ENCODE results near the gene SYT3.
"Not testable (repeated sequence)": the region's sequence is repeated elsewhere in the genome, so short reads cannot be mapped to it uniquely, and the experiment has no call there.

SYT3 gene

GRCh38 chr19:50628146-50628545, 11.5 kb downstream of the SYT3 start:
- Histone ChIP-seq H3K27me3 (replicated peaks in 2 of 5; ENCODE audit: control insufficient read depth in 4 of 5, insufficient read depth in 5 of 5, low read length in 4 of 5) (peaks cover 0 to 6% (median 0%) of the 10 kb centered on the region in 5 experiments), H3K27ac (ENCODE audit: insufficient read depth in 1 of 2, low read depth in 1 of 2, low read length in 2 of 2, poor library complexity in 1 of 2, severe bottlenecking in 2 of 2) (no peak overlapping the region), H3K9me3 (ENCODE audit: control extremely low read depth in 1 of 5, control insufficient read depth in 4 of 5, insufficient read depth in 2 of 5, low read depth in 1 of 5, low read length in 4 of 5) (peaks cover 0 to 3% (median under 1%) of the 10 kb centered on the region in 5 experiments), H3K4me3 (ENCODE audit: control insufficient read depth in 1 of 7, extremely low read depth in 1 of 7, insufficient read depth in 4 of 7, low read depth in 2 of 7, low read length in 6 of 7) (no peak overlapping the region), H3K36me3 (ENCODE audit: control insufficient read depth in 4 of 4, insufficient read depth in 4 of 4, low read length in 3 of 4) (no peaks in the 10 kb centered on the region), H3K4me1 (ENCODE audit: control extremely low read depth in 1 of 4, control insufficient read depth in 4 of 4, insufficient read depth in 4 of 4, low read length in 3 of 4) (no peaks in the 10 kb centered on the region)
- POLR2A ChIA-PET = no interaction called here
- CTCF ChIA-PET = no interaction called here
- WGBS (ENCODE audit: insufficient coverage) = 100% methylated on average over 4 of the region's 5 CpGs
- DNase-seq = no peak

- POLR2A ChIA-PET = no interaction called here
- CTCF ChIA-PET = no interaction called here
- Histone ChIP-seq H3K4me3 (ENCODE audit: control insufficient read depth in 1 of 7, extremely low read depth in 1 of 7, insufficient read depth in 4 of 7, low read depth in 2 of 7, low read length in 6 of 7) (no peak overlapping the region), H3K9me3 (ENCODE audit: control extremely low read depth in 1 of 5, control insufficient read depth in 4 of 5, insufficient read depth in 2 of 5, low read depth in 1 of 5, low read length in 4 of 5) (no peaks in the 10 kb centered on the region), H3K36me3 (ENCODE audit: control insufficient read depth in 4 of 4, insufficient read depth in 4 of 4, low read length in 3 of 4) (no peaks in the 10 kb centered on the region), H3K27me3 (replicated peaks in 2 of 5; ENCODE audit: control insufficient read depth in 4 of 5, insufficient read depth in 5 of 5, low read length in 4 of 5) (peaks cover 0 to 6% (median 0%) of the 10 kb centered on the region in 5 experiments), H3K4me1 (ENCODE audit: control extremely low read depth in 1 of 4, control insufficient read depth in 4 of 4, insufficient read depth in 4 of 4, low read length in 3 of 4) (no peaks in the 10 kb centered on the region), H3K27ac (ENCODE audit: insufficient read depth in 1 of 2, low read depth in 1 of 2, low read length in 2 of 2, poor library complexity in 1 of 2, severe bottlenecking in 2 of 2) (no peak overlapping the region)
- WGBS (ENCODE audit: insufficient coverage) = 89% methylated on average over 4 of the region's 4 CpGs
- no peak for DNase-seq
Measured at GRCh38 chr19:50626795-50627194, 12.9 kb downstream of the SYT3 start.

- H3K9me3 ChIP-seq (ENCODE audit: control extremely low read depth in 1 of 5, control insufficient read depth in 4 of 5, insufficient read depth in 2 of 5, low read depth in 1 of 5, low read length in 4 of 5) = no peaks in the 10 kb centered on the region
- 83% methylated on average over 4 of the region's 4 CpGs for WGBS (ENCODE audit: insufficient coverage)
- H3K4me1 ChIP-seq (ENCODE audit: control extremely low read depth in 1 of 4, control insufficient read depth in 4 of 4, insufficient read depth in 4 of 4, low read length in 3 of 4) = no peaks in the 10 kb centered on the region
- H3K4me3 ChIP-seq (ENCODE audit: control insufficient read depth in 1 of 7, extremely low read depth in 1 of 7, insufficient read depth in 4 of 7, low read depth in 2 of 7, low read length in 6 of 7) = no peak overlapping the region
- no peaks in the 10 kb centered on the region for H3K36me3 ChIP-seq (ENCODE audit: control insufficient read depth in 4 of 4, insufficient read depth in 4 of 4, low read length in 3 of 4)
- H3K27ac ChIP-seq (ENCODE audit: insufficient read depth in 1 of 2, low read depth in 1 of 2, low read length in 2 of 2, poor library complexity in 1 of 2, severe bottlenecking in 2 of 2) = no peak overlapping the region
- DNase-seq = no peak
- peaks cover 0 to 6% (median 0%) of the 10 kb centered on the region in 5 experiments for H3K27me3 ChIP-seq (replicated peaks in 2 of 5; ENCODE audit: control insufficient read depth in 4 of 5, insufficient read depth in 5 of 5, low read length in 4 of 5)
- ChIA-PET POLR2A (no interaction called here), CTCF (no interaction called here)
Measured at GRCh38 chr19:50626011-50626410, 13.7 kb downstream of the SYT3 start.

GRCh38 chr19:50624949-50625600, 14.6 kb downstream of the SYT3 start:
- Histone ChIP-seq H3K27me3 (replicated peaks in 2 of 5; ENCODE audit: control insufficient read depth in 4 of 5, insufficient read depth in 5 of 5, low read length in 4 of 5) (peaks cover 0 to 6% (median 0%) of the 10 kb centered on the region in 5 experiments), H3K9me3 (ENCODE audit: control extremely low read depth in 1 of 5, control insufficient read depth in 4 of 5, insufficient read depth in 2 of 5, low read depth in 1 of 5, low read length in 4 of 5) (no peaks in the 10 kb centered on the region), H3K27ac (ENCODE audit: insufficient read depth in 1 of 2, low read depth in 1 of 2, low read length in 2 of 2, poor library complexity in 1 of 2, severe bottlenecking in 2 of 2) (no peak overlapping the region), H3K4me3 (ENCODE audit: control insufficient read depth in 1 of 7, extremely low read depth in 1 of 7, insufficient read depth in 4 of 7, low read depth in 2 of 7, low read length in 6 of 7) (no peak overlapping the region), H3K4me1 (ENCODE audit: control extremely low read depth in 1 of 4, control insufficient read depth in 4 of 4, insufficient read depth in 4 of 4, low read length in 3 of 4) (no peaks in the 10 kb centered on the region), H3K36me3 (ENCODE audit: control insufficient read depth in 4 of 4, insufficient read depth in 4 of 4, low read length in 3 of 4) (no peaks in the 10 kb centered on the region)
- DNase-seq = no peak
- ChIA-PET POLR2A (no interaction called here), CTCF (no interaction called here)
- 95% methylated on average over 39 of the region's 44 CpGs for WGBS (ENCODE audit: insufficient coverage)

GRCh38 chr19:50620394-50620906, 19.2 kb downstream of the SYT3 start:
- CTCF ChIA-PET; H3K27me3 ChIP-seq (replicated peaks in 2 of 5; ENCODE audit: control insufficient read depth in 4 of 5, insufficient read depth in 5 of 5, low read length in 4 of 5); H3K36me3 ChIP-seq (ENCODE audit: control insufficient read depth in 4 of 4, insufficient read depth in 4 of 4, low read length in 3 of 4); H3K4me3 ChIP-seq (ENCODE audit: control insufficient read depth in 1 of 7, extremely low read depth in 1 of 7, insufficient read depth in 4 of 7, low read depth in 2 of 7, low read length in 6 of 7); H3K27ac ChIP-seq (ENCODE audit: insufficient read depth in 1 of 2, low read depth in 1 of 2, low read length in 2 of 2, poor library complexity in 1 of 2, severe bottlenecking in 2 of 2); DNase-seq; POLR2A ChIA-PET; H3K9me3 ChIP-seq (ENCODE audit: control extremely low read depth in 1 of 5, control insufficient read depth in 4 of 5, insufficient read depth in 2 of 5, low read depth in 1 of 5, low read length in 4 of 5); H3K4me1 ChIP-seq (ENCODE audit: control extremely low read depth in 1 of 4, control insufficient read depth in 4 of 4, insufficient read depth in 4 of 4, low read length in 3 of 4): not testable (repeated sequence)
- WGBS (ENCODE audit: insufficient coverage) = no CpG with 5 or more reads among the region's 5 CpGs

GRCh38 chr19:50619184-50619583, 20.5 kb downstream of the SYT3 start:
- H3K4me3 ChIP-seq (ENCODE audit: control insufficient read depth in 1 of 7, extremely low read depth in 1 of 7, insufficient read depth in 4 of 7, low read depth in 2 of 7, low read length in 6 of 7); H3K9me3 ChIP-seq (ENCODE audit: control extremely low read depth in 1 of 5, control insufficient read depth in 4 of 5, insufficient read depth in 2 of 5, low read depth in 1 of 5, low read length in 4 of 5); H3K36me3 ChIP-seq (ENCODE audit: control insufficient read depth in 4 of 4, insufficient read depth in 4 of 4, low read length in 3 of 4); H3K27ac ChIP-seq (ENCODE audit: insufficient read depth in 1 of 2, low read depth in 1 of 2, low read length in 2 of 2, poor library complexity in 1 of 2, severe bottlenecking in 2 of 2); POLR2A ChIA-PET; H3K4me1 ChIP-seq (ENCODE audit: control extremely low read depth in 1 of 4, control insufficient read depth in 4 of 4, insufficient read depth in 4 of 4, low read length in 3 of 4); H3K27me3 ChIP-seq (replicated peaks in 2 of 5; ENCODE audit: control insufficient read depth in 4 of 5, insufficient read depth in 5 of 5, low read length in 4 of 5); CTCF ChIA-PET; DNase-seq: not testable (repeated sequence)
- 71% methylated on average over 3 of the region's 5 CpGs for WGBS (ENCODE audit: insufficient coverage)

GRCh38 chr19:50618379-50618778, 21.3 kb downstream of the SYT3 start:
- 91% methylated on average over 4 of the region's 5 CpGs for WGBS (ENCODE audit: insufficient coverage)
- POLR2A ChIA-PET; H3K9me3 ChIP-seq (ENCODE audit: control extremely low read depth in 1 of 5, control insufficient read depth in 4 of 5, insufficient read depth in 2 of 5, low read depth in 1 of 5, low read length in 4 of 5): not testable (repeated sequence)

More at GRCh38 chr19:50618379-50618778, 21.3 kb downstream of the SYT3 start:
- H3K4me1 ChIP-seq (ENCODE audit: control extremely low read depth in 1 of 4, control insufficient read depth in 4 of 4, insufficient read depth in 4 of 4, low read length in 3 of 4); H3K36me3 ChIP-seq (ENCODE audit: control insufficient read depth in 4 of 4, insufficient read depth in 4 of 4, low read length in 3 of 4); H3K27me3 ChIP-seq (replicated peaks in 2 of 5; ENCODE audit: control insufficient read depth in 4 of 5, insufficient read depth in 5 of 5, low read length in 4 of 5); DNase-seq; CTCF ChIA-PET; H3K27ac ChIP-seq (ENCODE audit: insufficient read depth in 1 of 2, low read depth in 1 of 2, low read length in 2 of 2, poor library complexity in 1 of 2, severe bottlenecking in 2 of 2); H3K4me3 ChIP-seq (ENCODE audit: control insufficient read depth in 1 of 7, extremely low read depth in 1 of 7, insufficient read depth in 4 of 7, low read depth in 2 of 7, low read length in 6 of 7): not testable (repeated sequence)

Data from common myeloid progenitor, CD34-positive (primary cell).